ENCODE measurements around the gene NCAPH2.
A peak's percentile ranks its signal among the peaks of the same experiment; 100 is the strongest.

The NCAPH2 gene

GRCh38 chr22:50529416-50529896 lies 21.4 kb downstream of the NCAPH2 start:
- H3K27ac ChIP-seq (ENCODE audit: low read depth, low read length), result no peak overlapping the region
- H3K79me2 ChIP-seq (ENCODE audit: control insufficient read depth, low read length), result peaks cover 32% of the 10 kb centered on the region
- H3K27me3 ChIP-seq (ENCODE audit: control insufficient read depth, low read length), result no peaks in the 10 kb centered on the region
- H4K20me1 ChIP-seq (ENCODE audit: control insufficient read depth, insufficient read depth, low read depth, low read length), result no peaks in the 10 kb centered on the region
- no peaks in the 10 kb centered on the region for H3K9me2 ChIP-seq (replicated peaks; ENCODE audit: control insufficient read depth, low read length)
- H3F3A ChIP-seq (ENCODE audit: control insufficient read depth, insufficient read depth), result peaks cover 37% of the 10 kb centered on the region
- peak overlapping the region; percentile 91 for H3K4me3 ChIP-seq (ENCODE audit: low read length)
- peaks cover 10% of the 10 kb centered on the region for H3K36me3 ChIP-seq (ENCODE audit: control insufficient read depth, low read length)
- peak overlapping the region; percentile 94; the same call in 1 of the 2 replicates for H3K4me2 ChIP-seq (ENCODE audit: low read length)
- H3K4me1 ChIP-seq (ENCODE audit: control insufficient read depth, low read length), result peaks cover 50% of the 10 kb centered on the region
- H3K9me3 ChIP-seq (ENCODE audit: control insufficient read depth, insufficient read depth, low read length), result no peaks in the 10 kb centered on the region
- no peak for TF ChIP-seq EZH2phosphoT487 (IDR thresholded peaks at IDR 0.05; ENCODE audit: borderline replicate concordance, low read length)

- Histone ChIP-seq H3K27ac (ENCODE audit: low read depth, low read length) (peak within 1 kb of the TSS; percentile 97), H3K9me2 (replicated peaks; ENCODE audit: control insufficient read depth, low read length) (no peaks in the 10 kb centered on the region), H4K20me1 (ENCODE audit: control insufficient read depth, insufficient read depth, low read depth, low read length) (no peaks in the 10 kb centered on the region), H3F3A (ENCODE audit: control insufficient read depth, insufficient read depth) (peaks cover 41% of the 10 kb centered on the region), H3K9me3 (ENCODE audit: control insufficient read depth, insufficient read depth, low read length) (no peaks in the 10 kb centered on the region), H3K36me3 (ENCODE audit: control insufficient read depth, low read length) (peaks cover 5% of the 10 kb centered on the region; the same call in 1 of the 2 replicates), H3K4me2 (ENCODE audit: low read length) (peak within 1 kb of the TSS; percentile 94), H3K4me3 (ENCODE audit: low read length) (peak within 1 kb of the TSS; percentile 91), H3K4me1 (ENCODE audit: control insufficient read depth, low read length) (peaks cover 53% of the 10 kb centered on the region), H3K27me3 (ENCODE audit: control insufficient read depth, low read length) (no peaks in the 10 kb centered on the region), H3K79me2 (ENCODE audit: control insufficient read depth, low read length) (peaks cover 26% of the 10 kb centered on the region)
- TF ChIP-seq CTCF (IDR thresholded peaks at IDR 0.05; ENCODE audit: low read depth, low read length, poor library complexity, severe bottlenecking) (no peak), EZH2phosphoT487 (IDR thresholded peaks at IDR 0.05; ENCODE audit: borderline replicate concordance, low read length) (no peak)
Measured at GRCh38 chr22:50529897-50530579, 22.0 kb downstream of the NCAPH2 start, which contains the start of gene TYMP. TYMP (minus strand) TSS chr22:50530012; CDS start chr22:50529709, 303 bp downstream.

GRCh38 chr22:50530580-50530876 lies 22.5 kb downstream of the NCAPH2 start:
- peaks cover 46% of the 10 kb centered on the region for H3F3A ChIP-seq (ENCODE audit: control insufficient read depth, insufficient read depth)
- peak overlapping the region; percentile 91 for H3K4me3 ChIP-seq (ENCODE audit: low read length)
- H3K27ac ChIP-seq (ENCODE audit: low read depth, low read length), result peak overlapping the region; percentile 97
- H3K4me1 ChIP-seq (ENCODE audit: control insufficient read depth, low read length), result peaks cover 58% of the 10 kb centered on the region
- H3K4me2 ChIP-seq (ENCODE audit: low read length), result peak overlapping the region; percentile 94
- H4K20me1 ChIP-seq (ENCODE audit: control insufficient read depth, insufficient read depth, low read depth, low read length), result no peaks in the 10 kb centered on the region
- H3K27me3 ChIP-seq (ENCODE audit: control insufficient read depth, low read length), result no peaks in the 10 kb centered on the region
- H3K79me2 ChIP-seq (ENCODE audit: control insufficient read depth, low read length), result peaks cover 24% of the 10 kb centered on the region
- H3K9me3 ChIP-seq (ENCODE audit: control insufficient read depth, insufficient read depth, low read length), result no peaks in the 10 kb centered on the region
- TF ChIP-seq EZH2phosphoT487 (IDR thresholded peaks at IDR 0.05; ENCODE audit: borderline replicate concordance, low read length), result no peak
- no peak for TF ChIP-seq CTCF (IDR thresholded peaks at IDR 0.05; ENCODE audit: low read depth, low read length, poor library complexity, severe bottlenecking)
- H3K36me3 ChIP-seq (ENCODE audit: control insufficient read depth, low read length), result peaks cover 5% of the 10 kb centered on the region; the same call in 1 of the 2 replicates
- H3K9me2 ChIP-seq (replicated peaks; ENCODE audit: control insufficient read depth, low read length), result no peaks in the 10 kb centered on the region

- peak overlapping the region; percentile 97 for H3K27ac ChIP-seq (ENCODE audit: low read depth, low read length)
Measured at GRCh38 chr22:50530877-50531545, 23.0 kb downstream of the NCAPH2 start.

More at GRCh38 chr22:50530877-50531545, 23.0 kb downstream of the NCAPH2 start:
- H3K4me1 ChIP-seq (ENCODE audit: control insufficient read depth, low read length), result peaks cover 63% of the 10 kb centered on the region
- H3K4me2 ChIP-seq (ENCODE audit: low read length), result peak overlapping the region; percentile 94
- peaks cover 24% of the 10 kb centered on the region for H3K79me2 ChIP-seq (ENCODE audit: control insufficient read depth, low read length)
- no peaks in the 10 kb centered on the region for H3K9me2 ChIP-seq (replicated peaks; ENCODE audit: control insufficient read depth, low read length)
- H4K20me1 ChIP-seq (ENCODE audit: control insufficient read depth, insufficient read depth, low read depth, low read length), result no peaks in the 10 kb centered on the region
- H3K36me3 ChIP-seq (ENCODE audit: control insufficient read depth, low read length), result peaks cover 2% of the 10 kb centered on the region; the same call in 1 of the 2 replicates
- no peaks in the 10 kb centered on the region for H3K27me3 ChIP-seq (ENCODE audit: control insufficient read depth, low read length)
- peaks cover 50% of the 10 kb centered on the region for H3F3A ChIP-seq (ENCODE audit: control insufficient read depth, insufficient read depth)
- peak; percentile 9 for TF ChIP-seq CTCF (IDR thresholded peaks at IDR 0.05; ENCODE audit: low read depth, low read length, poor library complexity, severe bottlenecking)
- TF ChIP-seq EZH2phosphoT487 (IDR thresholded peaks at IDR 0.05; ENCODE audit: borderline replicate concordance, low read length), result no peak
- peak overlapping the region; percentile 91 for H3K4me3 ChIP-seq (ENCODE audit: low read length)
- H3K9me3 ChIP-seq (ENCODE audit: control insufficient read depth, insufficient read depth, low read length), result no peaks in the 10 kb centered on the region
